GM18520 (cell line): ENCODE results near the gene PTRH1.

Source experiments
- ATAC-seq: cut with Tn5 transposase; IDR thresholded peaks from one replicate; pipeline ENCODE4 v1.9.1; 2021; ENCODE audit not compliant: unreplicated experiment

PTRH1 gene

DNA sequence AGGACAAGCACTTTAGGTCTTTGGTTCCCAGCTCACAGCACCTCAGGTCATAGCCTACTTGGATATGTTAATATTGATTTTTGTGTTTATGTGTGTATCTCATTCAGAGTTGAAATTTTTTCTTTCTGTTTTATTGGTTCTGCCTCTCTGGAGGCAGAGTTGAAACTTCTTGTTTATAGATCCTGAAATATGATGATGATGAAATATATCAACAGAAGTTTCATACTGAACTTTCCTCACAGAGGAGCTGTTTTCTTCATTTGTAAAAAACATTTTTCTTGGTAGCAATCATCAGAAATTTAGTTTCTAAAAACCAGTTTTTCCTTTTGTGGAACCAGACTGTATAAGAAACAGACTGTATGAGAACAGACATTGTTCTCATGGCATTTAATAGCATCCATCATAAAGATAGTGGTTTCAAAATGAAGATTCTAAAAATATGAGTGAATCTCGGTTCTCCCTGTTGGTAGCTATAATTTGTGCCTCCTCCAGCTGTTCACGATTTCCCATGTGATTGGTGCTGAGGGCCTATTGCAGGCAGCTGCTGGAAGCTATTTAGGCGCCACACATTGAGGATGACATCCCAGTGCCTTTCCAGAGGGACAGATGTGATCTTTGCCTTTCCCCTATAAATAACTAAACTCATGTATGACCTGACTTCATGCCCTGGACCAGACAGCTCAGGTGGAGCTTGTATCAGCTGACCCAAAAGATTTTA, 48.2 kb downstream of the PTRH1 start:
- ATAC-seq = no peak

DNA sequence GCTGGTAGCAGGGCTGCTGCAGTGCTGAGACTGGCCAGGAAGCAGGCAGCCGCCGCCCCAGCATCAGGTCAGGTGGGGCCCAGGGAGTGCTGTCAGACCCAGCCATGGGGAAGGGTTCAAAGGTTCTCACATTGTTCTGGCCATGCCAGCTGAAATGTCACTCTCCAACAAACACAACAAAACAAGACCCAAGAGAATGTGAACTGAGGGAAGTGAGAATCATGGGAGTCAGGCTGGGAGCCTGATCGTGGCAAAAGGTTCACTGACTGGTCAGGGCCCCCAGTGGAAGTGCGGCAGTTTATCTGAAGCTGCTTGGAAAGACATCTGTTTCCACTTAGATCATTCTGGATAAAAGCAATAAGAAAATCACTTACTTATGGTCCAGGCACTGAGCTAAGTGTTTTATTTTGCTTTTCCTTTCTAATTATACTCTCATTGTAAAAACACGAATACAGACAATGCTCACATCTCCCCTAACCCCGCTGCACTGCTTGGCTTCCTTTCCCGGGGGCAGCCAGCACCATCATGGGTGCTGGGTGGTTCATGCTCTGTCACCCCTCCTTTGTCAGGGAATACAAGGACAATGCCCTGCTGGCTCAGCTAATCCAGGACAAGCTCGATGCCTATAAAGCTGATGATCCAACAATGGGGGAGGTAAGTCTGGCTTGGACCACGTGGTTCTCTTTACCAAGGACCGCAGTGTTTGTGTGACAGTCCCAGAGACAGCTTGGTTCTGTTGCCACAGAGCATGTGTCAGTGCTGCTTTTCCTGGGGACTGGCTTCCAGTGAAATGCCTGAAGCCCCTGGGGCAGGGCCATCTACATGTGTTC, 50.6 kb downstream of the PTRH1 start:
- no peak for ATAC-seq

DNA sequence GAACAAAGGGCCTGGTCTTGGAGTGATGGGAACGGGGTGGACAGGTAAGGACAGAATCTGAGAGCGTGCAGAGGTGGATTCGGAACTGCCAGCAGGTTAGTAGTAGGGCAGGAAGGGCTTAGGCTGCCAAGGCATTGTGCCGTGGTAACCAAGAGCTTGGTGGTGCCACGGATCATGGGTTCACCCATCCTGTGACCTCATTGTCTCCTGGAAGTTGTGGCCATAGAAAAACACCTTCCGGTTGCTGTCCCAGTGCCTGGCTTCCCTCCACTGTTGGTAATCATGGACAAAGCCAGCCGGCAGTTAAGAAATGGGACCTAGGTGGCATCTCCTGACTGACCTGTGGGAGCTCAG, 51.2 kb downstream of the PTRH1 start:
- no peak for ATAC-seq
